Activated CD4-positive, alpha-beta T cell treated with anti-CD3 and anti-CD28 coated beads, Interleukin-2, Interleukin-4, amounts not matched to agents 100 ng/mL and 50 ng/mL, durations not matched to agents 16 hours and 8 hours (primary cell): Measurements from ENCODE around the gene FBXL20.

ENCODE experiments used
- DNase-seq: peaks from one replicate; pipeline ENCODE4 v3.0.0-alpha.2; 2020; ENCODE audit warnings: low spot score

Gene FBXL20

GRCh38 chr17:39225308-39225958 lies 176.0 kb downstream of the FBXL20 start, which contains the start of gene STAC2:
Gene STAC2 (minus strand): TSS chr17:39225945. CDS start chr17:39225502, 443 bp downstream.
- DNase-seq: no peak

- DNase-seq: no peak
Observed at GRCh38 chr17:39224778-39225307, 176.6 kb downstream of the FBXL20 start.

- no peak for DNase-seq
Observed at GRCh38 chr17:39223907-39224777, 177.3 kb downstream of the FBXL20 start.

- no peak for DNase-seq
Observed at GRCh38 chr17:39222866-39223834, 178.3 kb downstream of the FBXL20 start.

GRCh38 chr17:39222151-39222550 lies 179.3 kb downstream of the FBXL20 start:
- DNase-seq: no peak

GRCh38 chr17:39221572-39221971 lies 179.9 kb downstream of the FBXL20 start:
- DNase-seq: no peak

GRCh38 chr17:39219647-39220154 lies 181.7 kb downstream of the FBXL20 start:
- DNase-seq: no peak

GRCh38 chr17:39218906-39219305 lies 182.5 kb downstream of the FBXL20 start:
- DNase-seq: no peak

- DNase-seq: no peak
Observed at GRCh38 chr17:39217734-39218369, 183.6 kb downstream of the FBXL20 start.

GRCh38 chr17:39213852-39214251 lies 187.6 kb downstream of the FBXL20 start:
- no peak for DNase-seq

- DNase-seq: no peak
Observed at GRCh38 chr17:39212841-39213480, 188.5 kb downstream of the FBXL20 start.

- DNase-seq: no peak
Observed at GRCh38 chr17:39212195-39212810, 189.1 kb downstream of the FBXL20 start.

- no peak for DNase-seq
Observed at GRCh38 chr17:39210093-39210434, 191.4 kb downstream of the FBXL20 start.

GRCh38 chr17:39209317-39210092 lies 191.9 kb downstream of the FBXL20 start:
- DNase-seq: no peak

GRCh38 chr17:39208893-39209292 lies 192.5 kb downstream of the FBXL20 start:
- DNase-seq: no peak

GRCh38 chr17:39208136-39208535 lies 193.3 kb downstream of the FBXL20 start:
- DNase-seq: no peak

- DNase-seq: no peak
Observed at GRCh38 chr17:39205112-39205526, 196.3 kb downstream of the FBXL20 start.

- no peak for DNase-seq
Observed at GRCh38 chr17:39204245-39204644, 197.2 kb downstream of the FBXL20 start.
